IMR-90 (cell line): ENCODE results near the gene FAM47E. TPM values are rescaled to one million over a fixed set of nuclear protein-coding genes. Genes with fewer than 3 reads are reported as not detected.
A peak's percentile ranks its signal among the peaks of the same experiment; 100 is the strongest.

Source experiments
- ATAC-seq: fragments of 200-7000 bp; cut with Tn5 transposase; 2 replicates; pipeline ENCODE4 v1.9.1; 2020; ENCODE audit warnings: low read depth, mild to moderate bottlenecking, moderate library complexity
- BruUV-seq: library from RNA; stranded (reverse); fragments of 400-500 nt; replicated peaks from 2 replicates; lab custom pipeline; 2021; lab: Mats Ljungman, UMichigan
- CTCF ChIA-PET: fragments of 300-600 bp; formaldehyde crosslinking; extraction: SDS; loops from one replicate; lab custom pipeline; 2021; ENCODE audit warnings: antibody characterized with exemption; lab: Yijun Ruan, JAX
- POLR2A ChIA-PET: fragments of 300-600 bp; sonication (Branson Sonifier 250); formaldehyde crosslinking; loops from one replicate; lab custom pipeline; 2022; ENCODE audit warnings: antibody characterized with exemption; ENCODE audit not compliant: unreplicated experiment; lab: Charles Lee
- DNase-seq: peaks from one replicate; pipeline ENCODE4 v3.0.0; 2013
- H2AFZ ChIP-seq: replicated peaks from 2 replicates; pipeline ENCODE3; 2013; ENCODE audit warnings: low read length, mild to moderate bottlenecking; ENCODE audit not compliant: poor library complexity
- H2AK5ac ChIP-seq: 2 replicates; pipeline ENCODE4 v1.6.1; 2013; ENCODE audit warnings: low read depth, low read length, inconsistent platforms
- H2AK9ac ChIP-seq: replicated peaks from 2 replicates; pipeline ENCODE3; 2013; ENCODE audit warnings: mild to moderate bottlenecking, low read depth, low read length, moderate library complexity; ENCODE audit not compliant: poor library complexity
- H2BK120ac ChIP-seq: 2 replicates; pipeline ENCODE4 v1.6.1; 2013; ENCODE audit warnings: low read depth, low read length, inconsistent platforms
- H2BK15ac ChIP-seq: 3 replicates; pipeline ENCODE4 v1.6.1; 2013; ENCODE audit warnings: low read depth, low read length, inconsistent platforms
- H2BK20ac ChIP-seq: 2 replicates; pipeline ENCODE4 v1.6.1; 2013; ENCODE audit warnings: low read depth, mild to moderate bottlenecking, inconsistent platforms, low read length, moderate library complexity
- H2BK5ac ChIP-seq: 2 replicates; pipeline ENCODE4 v1.6.1; 2013; ENCODE audit warnings: mild to moderate bottlenecking, low read depth, low read length, inconsistent platforms; ENCODE audit not compliant: poor library complexity, severe bottlenecking
- H3K14ac ChIP-seq: replicated peaks from 2 replicates; pipeline ENCODE4 v1.6.1; 2013; ENCODE audit warnings: low read depth, low read length, inconsistent platforms
- H3K18ac ChIP-seq: 2 replicates; pipeline ENCODE4 v1.6.1; 2013; ENCODE audit warnings: low read depth, low read length, control low read depth
- H3K23ac ChIP-seq: 2 replicates; pipeline ENCODE4 v1.6.1; 2013; ENCODE audit warnings: low read depth, low read length, inconsistent platforms
- H3K27ac ChIP-seq: 2 replicates; pipeline ENCODE4 v1.5.1; 2013; ENCODE audit warnings: mild to moderate bottlenecking, control low read depth, low read length; ENCODE audit not compliant: insufficient read depth
- H3K27me3 ChIP-seq: 2 replicates; pipeline ENCODE4 v1.6.1; 2013; ENCODE audit warnings: low read length; ENCODE audit not compliant: control insufficient read depth, insufficient read depth
- H3K36me3 ChIP-seq: 2 replicates; pipeline ENCODE4 v1.6.1; 2013; ENCODE audit warnings: low read length, mixed read lengths; ENCODE audit not compliant: control insufficient read depth, insufficient read depth
- H3K4ac ChIP-seq: 2 replicates; pipeline ENCODE4 v1.6.1; 2013; ENCODE audit warnings: low read depth, low read length, inconsistent platforms
- H3K4me1 ChIP-seq: 2 replicates; pipeline ENCODE4 v1.6.1; 2013; ENCODE audit warnings: low read length, mixed read lengths; ENCODE audit not compliant: control insufficient read depth, insufficient read depth
- H3K4me2 ChIP-seq: 2 replicates; pipeline ENCODE4 v1.6.1; 2013; ENCODE audit warnings: low read depth, mild to moderate bottlenecking, control low read depth, low read length, moderate library complexity
- H3K4me3 ChIP-seq: 2 replicates; pipeline ENCODE4 v1.5.1; 2013; ENCODE audit warnings: low read depth, mild to moderate bottlenecking, control low read depth, low read length, moderate library complexity; ENCODE audit not compliant: insufficient read depth
- H3K56ac ChIP-seq: 2 replicates; pipeline ENCODE4 v1.6.1; 2013; ENCODE audit warnings: low read length, inconsistent platforms; ENCODE audit not compliant: insufficient read depth; ENCODE audit errors: extremely low read depth
- H3K79me1 ChIP-seq, 2 experiments: 2 replicates each; pipeline ENCODE4 v1.6.1; 2013; ENCODE audit warnings: low read length in 2 of 2, inconsistent platforms in 1 of 2, low read depth in 1 of 2
- H3K9ac ChIP-seq: 2 replicates; pipeline ENCODE4 v1.6.1; 2013; ENCODE audit warnings: low read depth, low read length, control low read depth
- H3K9me1 ChIP-seq: 2 replicates; pipeline ENCODE4 v1.6.1; 2013; ENCODE audit warnings: low read length, inconsistent platforms; ENCODE audit not compliant: insufficient read depth
- H3K9me3 ChIP-seq: 2 replicates; pipeline ENCODE4 v1.6.1; 2013; ENCODE audit warnings: low read length; ENCODE audit not compliant: control insufficient read depth, insufficient read depth
- H4K20me1 ChIP-seq: 2 replicates; pipeline ENCODE4 v1.6.1; 2013; ENCODE audit warnings: low read length, inconsistent platforms; ENCODE audit not compliant: insufficient read depth
- H4K5ac ChIP-seq: 2 replicates; pipeline ENCODE4 v1.6.1; 2013; ENCODE audit warnings: mild to moderate bottlenecking, low read depth, low read length, control low read depth
- H4K8ac ChIP-seq, 2 experiments: 2 replicates each; pipeline ENCODE4 v1.6.1; 2013; ENCODE audit warnings: low read depth in 2 of 2, low read length in 2 of 2, control low read depth in 1 of 2, inconsistent platforms in 1 of 2
- H4K91ac ChIP-seq: 2 replicates; pipeline ENCODE4 v1.6.1; 2013; ENCODE audit warnings: low read depth, low read length, inconsistent platforms; ENCODE audit not compliant: insufficient read depth
- CHD1 ChIP-seq: IDR thresholded peaks from 2 replicates; pipeline ENCODE4 v1.6.1; 2012; ENCODE audit warnings: low read depth, low read length, improper control_type of control experiment
- MAFK ChIP-seq: IDR thresholded peaks from 2 replicates; pipeline ENCODE4 v1.6.1; 2012; ENCODE audit warnings: low read depth, low read length, improper control_type of control experiment
- MAZ ChIP-seq: IDR thresholded peaks from 2 replicates; pipeline ENCODE4 v1.6.1; 2012; ENCODE audit warnings: low read depth, mild to moderate bottlenecking, low read length, improper control_type of control experiment, moderate library complexity, borderline replicate concordance
- MXI1 ChIP-seq: IDR thresholded peaks from 2 replicates; pipeline ENCODE4 v1.6.1; 2012; ENCODE audit warnings: low read depth, mild to moderate bottlenecking, low read length, moderate library complexity, borderline replicate concordance
- RAD21 ChIP-seq: IDR thresholded peaks from 2 replicates; pipeline ENCODE4 v1.6.1; 2012; ENCODE audit warnings: low read length, improper control_type of control experiment
- RCOR1 ChIP-seq: IDR thresholded peaks from 2 replicates; pipeline ENCODE4 v1.6.1; 2012; ENCODE audit warnings: mild to moderate bottlenecking, low read length, improper control_type of control experiment; ENCODE audit not compliant: insufficient replicate concordance
- RFX5 ChIP-seq: IDR thresholded peaks from 2 replicates; pipeline ENCODE4 v1.8.0; 2012; ENCODE audit warnings: low read depth, mild to moderate bottlenecking, low read length, moderate library complexity
- WGBS, 2 experiments: methylation state at CpG; one replicate each; pipeline versions ENCODE4 v1.1.5 to v1.1.7; 2013; ENCODE audit warnings: missing lambda C conversion rate in 2 of 2; ENCODE audit not compliant: insufficient read length in 1 of 2; ENCODE audit errors: extremely low coverage in 2 of 2; 5-methylcytosine and 5-hydroxymethylcytosine counted together
- dilution Hi-C: fragments of 300-500 bp; cut with HindIII; formaldehyde crosslinking; loops from one replicate; pipeline ENCODE4 v1.14.3; 2018; ENCODE audit warnings: low sequenced_read_pairs; ENCODE audit not compliant: unreplicated experiment
- in situ Hi-C: fragments of 300-500 bp; cut with MboI; formaldehyde crosslinking; loops from 3 replicates; pipeline ENCODE4 v1.14.3; 2019; ENCODE audit warnings: low sequenced_read_pairs, inconsistent platforms, mixed read lengths
- intact Hi-C: fragments of 100-400 bp; cut with micrococcal nuclease; formaldehyde crosslinking; loops from 2 replicates; pipeline ENCODE4 v1.10.0; 2022
- polyA plus RNA-seq, 3 experiments: library from polyadenylated mRNA; depleted of rRNA; stranded (reverse); fragments of >200 nt; gene quantifications; 2 replicates each; pipeline ENCODE4 v1.2.3, GENCODE V29; 2012; ENCODE audit warnings: low replicate concordance in 1 of 3
- total RNA-seq: library from RNA; depleted of rRNA; stranded (reverse); fragments of >200 nt; gene quantifications from 2 replicates; pipeline ENCODE4 v1.2.3, GENCODE V29; 2012
- TF ChIP-seq, protein P1 (sequence below): fragments of 150-350 bp; IDR thresholded peaks from 2 replicates; pipeline ENCODE4 v1.6.1; 2016; ENCODE audit warnings: low read depth, mild to moderate bottlenecking, low read length, moderate library complexity, borderline replicate concordance

FAM47E gene
- total and polyA plus RNA-seq, 2 of the 4 experiments (the other 2 are of a cell fraction): 0.05 TPM; not detected in 1

DNA sequence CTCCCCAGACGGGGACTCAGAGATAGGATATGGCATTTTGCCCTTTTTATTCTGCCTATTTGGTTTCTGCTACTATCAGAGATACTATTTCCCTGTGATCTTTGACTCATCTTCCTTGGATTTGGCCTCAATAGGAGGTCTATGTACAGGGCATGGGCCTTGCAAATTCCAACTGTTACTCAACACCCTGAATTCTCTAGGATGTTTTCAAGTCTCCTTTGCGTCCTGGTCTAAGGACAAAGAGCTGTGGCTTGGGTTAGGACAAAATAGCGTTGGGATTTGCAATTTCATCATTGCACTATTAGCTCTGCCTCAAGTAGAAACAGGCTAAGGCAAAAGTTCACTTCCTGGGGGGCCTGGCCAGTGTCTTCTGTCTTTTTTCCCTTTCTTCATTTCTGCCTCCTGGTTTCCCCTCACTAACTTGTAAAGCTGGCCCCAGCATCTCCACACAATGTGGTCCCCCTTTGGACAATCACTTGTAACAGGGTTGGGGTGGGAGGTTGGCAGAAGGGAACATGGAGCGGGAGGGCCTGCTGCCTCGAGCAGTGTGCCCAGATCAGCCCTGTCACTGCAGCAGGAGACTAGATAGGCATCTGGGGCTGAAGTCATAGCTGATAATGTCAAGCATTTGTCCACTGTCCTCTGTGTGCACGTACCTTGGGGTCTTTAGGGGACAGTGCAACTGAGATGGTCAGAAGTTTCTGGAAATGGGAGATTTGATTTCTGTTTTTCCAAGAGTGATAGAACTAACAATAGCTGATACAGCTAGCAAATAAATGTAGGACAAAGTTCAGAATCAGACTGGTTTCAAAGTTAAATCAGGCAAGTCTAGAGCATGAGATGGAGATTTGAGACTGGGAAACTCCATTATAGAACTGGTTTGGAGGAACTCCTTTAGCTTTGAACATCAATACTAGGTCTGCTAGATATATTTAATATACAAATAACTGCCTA is 29.2 kb downstream of the FAM47E start:
- Histone ChIP-seq H3K27ac (no peak overlapping the region), H2BK120ac (no peak overlapping the region), H3K56ac (no peak overlapping the region), H2BK5ac (no peak overlapping the region), H3K4ac (no peak overlapping the region), H3K9ac (no peak overlapping the region), H3K4me1 (no peaks in the 10 kb centered on the region), H4K5ac (no peak overlapping the region), H2BK20ac (no peak overlapping the region), H2AK9ac (no peak overlapping the region), H3K9me1 (peaks cover 2% of the 10 kb centered on the region; the same call in 1 of the 2 replicates), H4K20me1 (no peaks in the 10 kb centered on the region), H3K27me3 (peaks cover 23% of the 10 kb centered on the region), H3K14ac (no peak overlapping the region), H4K91ac (no peak overlapping the region), H3K36me3 (no peaks in the 10 kb centered on the region), H4K8ac (no peak overlapping the region), H3K79me1 (no peaks in the 10 kb centered on the region), H2AFZ (peak overlapping the region; percentile 59), H3K4me2 (no peak overlapping the region), H2AK5ac (no peak overlapping the region), H3K23ac (no peak overlapping the region), H3K9me3 (no peaks in the 10 kb centered on the region), H3K18ac (no peak overlapping the region), H2BK15ac (no peak overlapping the region), H3K4me3 (no peak overlapping the region)
- BruUV-seq: no TSS peak
- dilution Hi-C loops: no loop called here
- 77% methylated on average over 3 of the region's 6 CpGs; no CpG with 5 or more reads in 1 of the 2 experiments for WGBS, 2 experiments
- CTCF ChIA-PET: interaction anchor here (1.0 kb wide), 1 partner anchor 97 kb away, joined by 3 read pairs; no protein-coding TSS in a partner anchor
- no peak for ATAC-seq
- TF ChIP-seq MXI1 (no peak), RFX5 (no peak), MAZ (no peak), MAFK (no peak), RAD21 (no peak), CHD1 (no peak), RCOR1 (no peak)
- TF ChIP-seq, protein P1, sequence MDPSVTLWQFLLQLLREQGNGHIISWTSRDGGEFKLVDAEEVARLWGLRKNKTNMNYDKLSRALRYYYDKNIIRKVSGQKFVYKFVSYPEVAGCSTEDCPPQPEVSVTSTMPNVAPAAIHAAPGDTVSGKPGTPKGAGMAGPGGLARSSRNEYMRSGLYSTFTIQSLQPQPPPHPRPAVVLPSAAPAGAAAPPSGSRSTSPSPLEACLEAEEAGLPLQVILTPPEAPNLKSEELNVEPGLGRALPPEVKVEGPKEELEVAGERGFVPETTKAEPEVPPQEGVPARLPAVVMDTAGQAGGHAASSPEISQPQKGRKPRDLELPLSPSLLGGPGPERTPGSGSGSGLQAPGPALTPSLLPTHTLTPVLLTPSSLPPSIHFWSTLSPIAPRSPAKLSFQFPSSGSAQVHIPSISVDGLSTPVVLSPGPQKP: no peak
- in situ Hi-C loops: no loop called here
- intact Hi-C loops: no loop called here
- POLR2A ChIA-PET: no interaction called here
- DNase-seq: no peak
